ENCODE results near the gene NTM.

DNA sequence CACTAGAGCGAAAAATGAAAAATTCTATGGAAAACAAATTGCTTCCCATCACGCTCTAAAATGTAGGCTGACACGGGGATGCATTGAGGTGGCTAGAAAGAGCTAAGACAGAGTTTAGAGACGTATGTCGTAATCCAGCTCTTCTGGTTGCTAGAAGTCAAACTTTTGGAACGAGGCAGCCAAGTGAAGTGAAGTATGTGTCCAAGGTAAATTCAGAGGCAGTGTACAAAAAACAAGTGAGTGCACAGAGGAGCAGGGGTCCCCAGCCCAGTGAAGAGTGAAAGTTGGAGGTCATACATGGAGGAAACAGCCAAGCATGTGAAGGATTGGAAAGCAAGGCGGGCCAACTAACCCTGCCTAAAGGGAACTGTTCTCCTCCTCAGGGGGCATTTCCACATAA is 528.5 kb downstream of the NTM start:
- TF ChIP-seq, protein P1, sequence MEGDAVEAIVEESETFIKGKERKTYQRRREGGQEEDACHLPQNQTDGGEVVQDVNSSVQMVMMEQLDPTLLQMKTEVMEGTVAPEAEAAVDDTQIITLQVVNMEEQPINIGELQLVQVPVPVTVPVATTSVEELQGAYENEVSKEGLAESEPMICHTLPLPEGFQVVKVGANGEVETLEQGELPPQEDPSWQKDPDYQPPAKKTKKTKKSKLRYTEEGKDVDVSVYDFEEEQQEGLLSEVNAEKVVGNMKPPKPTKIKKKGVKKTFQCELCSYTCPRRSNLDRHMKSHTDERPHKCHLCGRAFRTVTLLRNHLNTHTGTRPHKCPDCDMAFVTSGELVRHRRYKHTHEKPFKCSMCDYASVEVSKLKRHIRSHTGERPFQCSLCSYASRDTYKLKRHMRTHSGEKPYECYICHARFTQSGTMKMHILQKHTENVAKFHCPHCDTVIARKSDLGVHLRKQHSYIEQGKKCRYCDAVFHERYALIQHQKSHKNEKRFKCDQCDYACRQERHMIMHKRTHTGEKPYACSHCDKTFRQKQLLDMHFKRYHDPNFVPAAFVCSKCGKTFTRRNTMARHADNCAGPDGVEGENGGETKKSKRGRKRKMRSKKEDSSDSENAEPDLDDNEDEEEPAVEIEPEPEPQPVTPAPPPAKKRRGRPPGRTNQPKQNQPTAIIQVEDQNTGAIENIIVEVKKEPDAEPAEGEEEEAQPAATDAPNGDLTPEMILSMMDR (IDR thresholded peaks at IDR 0.05), result no peak
- TF ChIP-seq POLR2A (IDR thresholded peaks at IDR 0.05), result no peak

Measured in breast epithelium (tissue), 3 donors.